Skeletal muscle tissue (tissue), 4 donors: Measurements from ENCODE around the gene ZBTB14. TPM values are rescaled to one million over a fixed set of nuclear protein-coding genes. Genes with fewer than 3 reads are reported as not detected.

Experiments
- H3K27ac ChIP-seq: one replicate; pipeline ENCODE4 v1.7.0; 2013; ENCODE audit warnings: mild to moderate bottlenecking, low read depth, low read length, inconsistent platforms
- H3K27me3 ChIP-seq, 3 donors: one replicate each; pipeline ENCODE4 v1.7.0; 2013; ENCODE audit warnings: low read length in 3 of 3; ENCODE audit not compliant: control insufficient read depth in 3 of 3, insufficient read depth in 3 of 3
- H3K36me3 ChIP-seq, 3 donors: one replicate each; pipeline ENCODE4 v1.7.0; 2013; ENCODE audit warnings: low read length in 3 of 3; ENCODE audit not compliant: control insufficient read depth in 3 of 3, insufficient read depth in 3 of 3
- H3K4me1 ChIP-seq, 3 donors: one replicate each; pipeline ENCODE4 v1.7.0; 2013; ENCODE audit warnings: low read length in 3 of 3, mild to moderate bottlenecking in 3 of 3; ENCODE audit not compliant: control insufficient read depth in 3 of 3, insufficient read depth in 3 of 3
- H3K4me3 ChIP-seq, 3 donors: one replicate each; pipeline ENCODE4 v1.7.0; 2013; ENCODE audit warnings: low read length in 3 of 3
- H3K9ac ChIP-seq, 3 donors: one replicate each; pipeline ENCODE4 v1.7.0; 2013; ENCODE audit warnings: low read length in 3 of 3, mild to moderate bottlenecking in 3 of 3, moderate library complexity in 2 of 3, low read depth in 1 of 3
- H3K9me3 ChIP-seq, 3 donors: one replicate each; pipeline ENCODE4 v1.7.0; 2013; ENCODE audit warnings: low read length in 3 of 3; ENCODE audit not compliant: control insufficient read depth in 3 of 3
- total RNA-seq: library from RNA; depleted of rRNA; stranded (reverse); fragments of >200 nt; gene quantifications from one replicate; pipeline ENCODE4 v1.2.3, GENCODE V29; 2014
- donor health status: Osteomylitis.

The ZBTB14 gene, protein sequence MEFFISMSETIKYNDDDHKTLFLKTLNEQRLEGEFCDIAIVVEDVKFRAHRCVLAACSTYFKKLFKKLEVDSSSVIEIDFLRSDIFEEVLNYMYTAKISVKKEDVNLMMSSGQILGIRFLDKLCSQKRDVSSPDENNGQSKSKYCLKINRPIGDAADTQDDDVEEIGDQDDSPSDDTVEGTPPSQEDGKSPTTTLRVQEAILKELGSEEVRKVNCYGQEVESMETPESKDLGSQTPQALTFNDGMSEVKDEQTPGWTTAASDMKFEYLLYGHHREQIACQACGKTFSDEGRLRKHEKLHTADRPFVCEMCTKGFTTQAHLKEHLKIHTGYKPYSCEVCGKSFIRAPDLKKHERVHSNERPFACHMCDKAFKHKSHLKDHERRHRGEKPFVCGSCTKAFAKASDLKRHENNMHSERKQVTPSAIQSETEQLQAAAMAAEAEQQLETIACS
- 6.8 TPM for total RNA-seq

DNA sequence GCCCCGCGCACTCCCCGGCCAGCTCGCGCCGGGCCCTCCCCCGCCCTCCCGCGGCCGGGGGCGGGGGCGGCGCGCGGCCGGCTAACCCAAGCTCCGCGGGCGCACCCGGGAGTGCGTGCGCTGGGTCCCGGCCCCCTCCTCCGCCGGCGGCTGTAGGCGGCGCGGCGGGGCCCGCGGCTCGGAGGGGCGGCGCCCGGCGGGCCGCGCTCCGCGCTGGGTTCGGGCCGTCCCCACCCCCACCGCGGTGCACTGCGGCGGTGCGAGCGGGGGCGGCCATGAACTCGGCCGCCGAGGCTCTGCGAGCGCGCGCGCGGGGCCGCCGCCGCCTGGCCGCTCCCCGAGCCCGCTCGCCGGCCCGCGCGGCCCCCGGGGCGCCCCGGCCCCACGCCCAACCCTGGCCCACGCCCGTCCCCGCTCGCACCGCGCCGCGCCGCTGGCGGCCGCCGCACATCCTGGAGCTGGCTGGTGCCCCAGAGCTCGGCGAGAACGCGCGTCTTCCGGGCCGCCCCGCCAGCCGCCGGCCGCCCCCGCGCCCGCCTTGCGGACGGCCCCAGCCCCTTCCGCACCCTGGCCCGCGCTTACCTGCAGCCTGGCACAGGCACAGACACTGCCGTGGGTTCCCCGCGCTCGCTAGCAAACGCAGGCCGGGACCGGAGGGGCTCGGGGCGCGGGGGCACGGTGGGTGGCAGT lies at the start of gene ZBTB14:
Gene ZBTB14 (minus strand): TSS at position 496 of the 690 bp plus-strand sequence. CDS start 2,480 bp downstream, outside the sequence.
- Histone ChIP-seq H3K9me3 (no peaks in the 10 kb centered on the region), H3K27me3 (peaks cover 0 to 3% (median 0%) of the 10 kb centered on the region in 3 donors), H3K9ac (peak within 1 kb of the TSS; percentile 88 to 98 (median 98)), H3K36me3 (peaks cover 13 to 18% (median 14%) of the 10 kb centered on the region in 3 donors), H3K4me3 (peak within 1 kb of the TSS; percentile 88 to 95 (median 90)), H3K4me1 (peaks cover 7 to 17% (median 13%) of the 10 kb centered on the region in 3 donors), H3K27ac (peak within 1 kb of the TSS; percentile 90)

GRCh38 chr18:5339202-5339834 lies 43.8 kb upstream of the ZBTB14 start:
- no peaks in the 10 kb centered on the region for H3K36me3 ChIP-seq
- H3K27me3 ChIP-seq: no peaks in the 10 kb centered on the region
- H3K9me3 ChIP-seq: no peaks in the 10 kb centered on the region
- no peaks in the 10 kb centered on the region for H3K4me1 ChIP-seq
- H3K9ac ChIP-seq: no peak overlapping the region
- H3K4me3 ChIP-seq: no peak overlapping the region
- no peak overlapping the region for H3K27ac ChIP-seq

DNA sequence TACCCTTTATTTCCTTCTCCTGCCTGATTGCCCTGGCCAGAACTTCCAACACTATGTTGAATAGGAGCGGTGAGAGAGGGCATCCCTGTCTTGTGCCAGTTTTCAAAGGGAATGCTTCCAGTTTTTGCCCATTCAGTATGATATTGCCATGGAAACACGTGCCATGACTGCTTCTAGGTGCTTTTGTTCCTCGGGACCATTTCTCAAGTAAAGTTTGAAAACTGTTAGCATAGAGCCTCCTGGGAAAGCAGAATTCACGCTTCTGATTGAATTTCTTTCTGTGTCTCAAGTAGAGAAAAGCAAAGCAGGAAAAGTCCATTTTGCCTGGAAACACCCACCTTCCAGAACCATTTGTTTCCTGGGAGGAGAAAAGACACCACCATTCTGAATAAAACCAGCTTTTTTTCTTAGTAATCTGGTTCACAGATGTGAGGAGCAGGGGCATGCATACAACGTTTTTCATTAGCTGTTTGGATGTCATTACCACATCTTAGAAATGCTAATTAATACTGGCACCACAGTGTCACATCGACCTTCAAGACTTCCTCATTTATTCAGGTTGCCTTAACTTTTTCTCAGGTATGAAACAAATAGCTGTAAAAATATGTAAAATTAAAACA lies 39.0 kb upstream of the ZBTB14 start:
- Histone ChIP-seq H3K9ac (no peak overlapping the region), H3K27ac (no peak overlapping the region), H3K4me1 (no peaks in the 10 kb centered on the region), H3K27me3 (no peaks in the 10 kb centered on the region), H3K9me3 (no peaks in the 10 kb centered on the region), H3K4me3 (no peak overlapping the region), H3K36me3 (no peaks in the 10 kb centered on the region)

DNA sequence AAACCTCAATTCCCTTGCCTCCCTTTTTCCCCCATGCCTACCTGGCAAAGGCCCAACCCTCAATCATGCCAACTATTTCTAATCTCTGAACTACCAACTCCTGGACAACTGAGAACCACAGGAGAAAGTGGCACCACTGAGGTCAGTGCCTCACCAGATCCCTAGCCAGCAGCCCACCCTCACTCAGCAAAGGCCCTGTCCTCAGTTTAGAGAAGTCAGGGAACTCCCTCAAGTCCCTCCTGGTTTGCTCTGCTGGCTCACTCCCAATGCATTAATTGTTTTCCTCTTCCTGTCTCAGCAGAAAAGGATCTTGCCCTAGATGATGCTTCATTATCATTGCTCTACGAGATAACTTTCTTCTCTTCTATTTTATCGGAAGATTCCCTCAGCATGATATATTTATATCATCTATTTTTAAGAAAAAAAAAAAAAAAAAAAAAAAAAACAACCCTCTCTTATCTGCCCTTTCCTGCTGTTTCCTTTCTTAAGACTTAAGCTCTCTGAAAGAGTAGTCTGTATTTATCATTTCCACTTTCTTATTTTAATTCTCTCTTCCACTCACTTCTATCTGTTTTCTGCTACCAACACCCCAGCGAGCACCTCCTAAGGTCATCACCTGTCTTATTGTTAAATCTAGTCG lies 22.7 kb upstream of the ZBTB14 start:
- no peak overlapping the region for H3K27ac ChIP-seq
- H3K9me3 ChIP-seq: no peaks in the 10 kb centered on the region
- H3K4me1 ChIP-seq: no peaks in the 10 kb centered on the region
- no peak overlapping the region for H3K4me3 ChIP-seq
- no peak overlapping the region for H3K9ac ChIP-seq
- no peaks in the 10 kb centered on the region for H3K36me3 ChIP-seq
- H3K27me3 ChIP-seq: no peaks in the 10 kb centered on the region

DNA sequence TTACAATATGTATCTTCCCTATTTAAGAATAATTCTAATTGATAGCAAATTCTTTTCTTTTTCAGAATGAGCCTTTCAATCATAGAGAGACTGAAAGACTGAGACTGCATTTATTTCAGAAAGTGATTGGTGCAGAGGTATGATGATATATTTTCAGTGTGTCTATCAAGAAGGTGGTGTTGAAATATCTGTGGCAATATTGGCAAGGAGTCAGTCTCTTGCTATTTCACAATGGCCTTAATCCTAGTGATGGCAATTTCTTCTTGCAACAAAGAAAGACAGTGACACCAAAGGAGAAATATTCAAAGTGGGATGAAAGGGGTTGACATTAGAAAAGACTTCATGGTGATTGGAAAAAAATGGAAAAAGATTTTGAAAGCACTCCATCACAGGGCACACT lies 21.7 kb upstream of the ZBTB14 start:
- H3K36me3 ChIP-seq: no peaks in the 10 kb centered on the region
- H3K4me1 ChIP-seq: no peaks in the 10 kb centered on the region
- no peak overlapping the region for H3K4me3 ChIP-seq
- no peak overlapping the region for H3K27ac ChIP-seq
- no peaks in the 10 kb centered on the region for H3K9me3 ChIP-seq
- no peaks in the 10 kb centered on the region for H3K27me3 ChIP-seq
- H3K9ac ChIP-seq: no peak overlapping the region

GRCh38 chr18:5315838-5316237 lies 20.3 kb upstream of the ZBTB14 start:
- H3K27me3 ChIP-seq: no peaks in the 10 kb centered on the region

DNA sequence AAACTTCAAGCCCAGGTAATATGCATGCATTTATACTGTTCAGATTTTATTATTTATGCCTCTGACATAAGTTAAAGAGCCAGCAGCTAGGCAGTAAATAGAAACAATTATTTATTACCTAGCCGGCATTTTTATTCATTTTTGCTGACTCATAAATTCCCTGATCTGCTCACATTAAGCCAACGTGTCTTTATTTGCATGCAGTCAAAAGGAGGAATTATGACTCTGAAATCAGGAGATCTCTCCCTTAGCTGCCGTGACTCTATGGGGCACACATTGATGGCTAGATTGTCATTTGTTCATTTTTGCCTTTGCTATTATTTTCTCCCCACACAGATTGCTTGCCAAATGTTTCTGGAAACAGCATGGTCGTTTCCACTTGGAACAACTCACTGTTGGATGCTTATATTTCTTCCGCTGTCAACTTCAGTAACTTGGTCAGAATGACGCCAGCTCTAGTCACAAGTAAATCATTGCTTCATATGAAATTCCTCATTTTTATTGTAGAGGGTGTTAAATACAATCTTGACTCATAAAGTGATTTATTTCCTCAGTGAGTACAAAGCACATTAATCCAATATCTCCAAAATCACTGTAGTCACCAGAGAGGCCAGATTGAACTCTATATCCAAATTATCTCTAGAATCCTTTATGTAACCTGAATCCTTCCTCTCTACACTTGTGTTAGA lies 15.9 kb upstream of the ZBTB14 start:
- H3K36me3 ChIP-seq: no peaks in the 10 kb centered on the region
- no peaks in the 10 kb centered on the region for H3K4me1 ChIP-seq
- H3K9ac ChIP-seq: no peak overlapping the region
- H3K9me3 ChIP-seq: no peaks in the 10 kb centered on the region
- H3K4me3 ChIP-seq: no peak overlapping the region
- H3K27me3 ChIP-seq: no peaks in the 10 kb centered on the region
- H3K27ac ChIP-seq: no peak overlapping the region

More at GRCh38 chr18:5315838-5316237, 20.3 kb upstream of the ZBTB14 start:
- Histone ChIP-seq H3K9me3 (no peaks in the 10 kb centered on the region), H3K4me1 (no peaks in the 10 kb centered on the region), H3K36me3 (no peaks in the 10 kb centered on the region), H3K4me3 (no peak overlapping the region), H3K27ac (no peak overlapping the region), H3K9ac (no peak overlapping the region)

DNA sequence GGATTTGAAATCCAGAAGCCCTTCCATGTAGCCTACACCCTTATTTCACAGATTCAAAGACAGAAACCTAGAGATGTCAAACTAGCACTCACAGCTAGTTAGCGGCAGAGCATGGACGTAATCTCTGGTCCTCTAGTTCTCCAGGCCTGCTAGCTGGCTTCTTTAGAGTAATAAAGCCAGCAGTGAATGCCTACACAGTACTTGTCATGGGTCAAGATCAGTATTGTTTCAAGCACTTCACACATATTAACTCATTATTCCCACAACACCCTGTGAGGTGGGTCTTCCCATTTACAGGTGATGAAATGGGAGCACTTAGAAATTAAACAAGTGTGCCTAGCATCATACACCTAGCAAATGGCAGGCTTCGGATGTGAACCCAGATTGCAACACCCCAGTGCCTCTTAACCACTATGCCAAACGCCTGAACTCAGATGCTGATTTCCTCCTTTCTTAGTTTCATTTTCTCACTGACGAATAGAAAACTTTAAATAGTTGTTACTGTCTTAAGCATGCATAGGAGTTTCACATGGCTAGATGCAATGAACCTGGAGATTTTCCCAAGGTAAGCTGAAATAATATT lies 14.5 kb upstream of the ZBTB14 start:
- Histone ChIP-seq H3K9ac (no peak overlapping the region), H3K4me3 (no peak overlapping the region)

DNA sequence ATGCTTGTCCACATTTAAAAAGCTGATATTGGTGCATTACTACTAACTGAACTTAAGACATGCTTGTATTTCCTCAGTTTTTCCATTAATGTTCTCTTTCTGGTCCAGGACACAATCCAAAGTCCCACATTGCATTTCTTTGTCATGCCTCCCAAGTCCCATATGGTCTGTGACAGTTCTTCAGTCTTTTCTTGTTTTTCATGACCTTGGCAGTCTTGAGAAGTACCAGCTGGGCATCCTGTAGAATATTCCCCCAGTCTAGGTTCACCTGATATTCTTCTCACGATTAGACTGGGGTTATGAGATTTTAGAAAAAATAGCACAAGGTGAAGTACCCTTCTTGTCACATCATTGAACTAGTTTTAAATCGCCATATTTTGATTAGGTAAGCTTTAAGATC lies 10.3 kb upstream of the ZBTB14 start:
- H3K36me3 ChIP-seq: no peaks in the 10 kb centered on the region
- H3K9ac ChIP-seq: no peak overlapping the region
- H3K27me3 ChIP-seq: peaks cover 0 to 6% (median 0%) of the 10 kb centered on the region in 3 donors
- H3K4me1 ChIP-seq: no peaks in the 10 kb centered on the region
- H3K9me3 ChIP-seq: no peaks in the 10 kb centered on the region
- H3K4me3 ChIP-seq: no peak overlapping the region
- no peak overlapping the region for H3K27ac ChIP-seq

More for the DNA sequence above, 14.5 kb upstream of the ZBTB14 start:
- Histone ChIP-seq H3K4me1 (no peaks in the 10 kb centered on the region), H3K27ac (no peak overlapping the region), H3K36me3 (no peaks in the 10 kb centered on the region), H3K27me3 (no peaks in the 10 kb centered on the region), H3K9me3 (no peaks in the 10 kb centered on the region)
